Kidney (tissue), 14 donors: ENCODE data around the gene GSX1. TPM values are rescaled to one million over a fixed set of nuclear protein-coding genes. Genes with fewer than 3 reads are reported as not detected.
A peak's percentile ranks its signal among the peaks of the same experiment; 100 is the strongest.

Experiments used
- DNase-seq, 5 donors: peaks; one replicate each; pipeline ENCODE4 v3.0.0-alpha.2; 2013 to 2020
- FAIRE-seq: peaks from 2 replicates; lab custom pipeline; 2012; peaks lifted over from hg19 to GRCh38; lab: Jason Lieb, UNC
- H3K27ac ChIP-seq, 2 donors: one replicate each; pipeline ENCODE4 v1.7.0; 2013; ENCODE audit warnings: low read depth in 2 of 2, low read length in 2 of 2, inconsistent platforms in 1 of 2
- H3K27me3 ChIP-seq: one replicate; pipeline ENCODE4 v1.7.1; 2013; ENCODE audit warnings: low read length, inconsistent platforms; ENCODE audit not compliant: control insufficient read depth, insufficient read depth
- H3K36me3 ChIP-seq, 3 donors: one replicate each; pipeline versions ENCODE4 v1.7.0 to v1.7.1; 2013; ENCODE audit warnings: low read length in 3 of 3, control low read depth in 1 of 3, inconsistent platforms in 1 of 3; ENCODE audit not compliant: insufficient read depth in 3 of 3, control insufficient read depth in 2 of 3
- H3K4me1 ChIP-seq, 3 donors: one replicate each; pipeline versions ENCODE4 v1.7.0 to v1.7.1; 2013; ENCODE audit warnings: low read length in 3 of 3, inconsistent platforms in 1 of 3, low read depth in 1 of 3; ENCODE audit not compliant: control insufficient read depth in 2 of 3, insufficient read depth in 2 of 3
- H3K4me3 ChIP-seq, 3 donors: one replicate each; pipeline versions ENCODE4 v1.7.0 to v1.8.1; 2013; ENCODE audit warnings: low read length in 3 of 3, control low read depth in 1 of 3, inconsistent platforms in 1 of 3
- H3K9ac ChIP-seq, 3 donors: one replicate each; pipeline versions ENCODE4 v1.7.0 to v1.7.1; 2013; ENCODE audit warnings: low read length in 3 of 3, control low read depth in 1 of 3, inconsistent platforms in 1 of 3
- H3K9me3 ChIP-seq, 3 donors: one replicate each; pipeline versions ENCODE4 v1.7.0 to v1.7.1; 2013; ENCODE audit warnings: low read length in 3 of 3, control low read depth in 1 of 3, inconsistent platforms in 1 of 3; ENCODE audit not compliant: control insufficient read depth in 2 of 3, insufficient read depth in 1 of 3
- CTCF ChIP-seq: IDR thresholded peaks from 3 replicates; pipeline ENCODE4 v1.5.1; 2012; ENCODE audit warnings: mild to moderate bottlenecking, moderate library complexity, borderline replicate concordance; ENCODE audit not compliant: insufficient read depth; ENCODE audit errors: extremely low read depth
- intact Hi-C: fragments of 100-400 bp; cut with DNase I; formaldehyde crosslinking; loops from one replicate; pipeline ENCODE4 v1.11.1; 2022
- polyA plus RNA-seq: library from polyadenylated mRNA; stranded (reverse); fragments of 350-450 nt; fragmentation: Illumina TruSeq; extraction: RNeasy Lipid Tissue Mini Kit (QIAGEN cat#74804); gene quantifications from one replicate; pipeline ENCODE4 v1.2.3, GENCODE V29; 2014; ENCODE audit warnings: low read depth, low replicate concordance; ENCODE audit not compliant: insufficient read depth
- total RNA-seq: library from RNA; stranded (reverse); fragmentation: NEBNext Ultra II Directional; extraction: Animal tissue kit (Norgen Biotek cat#: 25700); gene quantifications from one replicate; pipeline ENCODE4 v1.2.1, GENCODE V29; 2021
- donor health status: control.
- donor health status: control.
- donor health status: control.
- donor health status: control.
- donor health status: control.
- donor health status: DM: yes; HTN: yes; CAD: no.
- donor health status: Normal renal cell carcinoma (clear cell type).

The GSX1 gene
- total and polyA plus RNA-seq, 2 donors from 2014 or later = not detected

DNA sequence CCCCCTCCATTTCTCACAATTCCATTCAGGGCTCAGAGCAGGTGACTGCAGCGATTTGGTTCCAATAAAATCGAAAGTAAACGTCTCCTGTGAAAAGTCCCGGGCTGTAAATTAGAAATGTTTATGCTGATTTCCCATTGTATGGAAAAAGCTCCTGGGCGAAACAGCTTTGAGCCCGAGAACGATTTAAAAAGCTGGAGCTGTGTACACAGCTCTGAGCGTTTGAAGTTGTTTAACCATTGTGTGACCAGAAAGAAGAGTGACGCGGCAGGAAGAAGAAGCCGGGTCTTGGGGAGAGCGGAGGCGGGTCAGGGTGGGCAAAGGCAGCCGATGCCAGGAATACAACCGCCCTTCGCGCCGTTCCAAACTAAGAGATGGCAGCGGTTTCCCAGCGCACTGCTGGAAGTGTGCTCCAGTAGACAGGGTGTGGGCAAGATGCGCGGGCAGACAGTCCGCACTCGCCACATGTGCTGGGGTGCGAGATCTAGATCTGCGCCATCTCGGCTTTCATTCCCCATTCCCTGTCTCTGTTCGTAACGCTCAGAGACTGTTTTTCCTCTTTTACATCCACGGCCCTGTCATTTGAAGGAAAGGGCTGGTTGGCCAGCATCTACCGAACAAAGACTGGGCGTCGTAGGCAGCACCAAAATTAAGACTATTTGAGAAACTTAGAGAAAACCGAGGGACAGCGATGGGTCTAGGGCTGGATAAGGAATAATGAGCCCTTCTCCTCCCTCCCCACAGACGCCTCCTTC, 960 bp upstream of the GSX1 start:
- H3K27me3 ChIP-seq = peaks cover 59% of the 10 kb centered on the region
- intact Hi-C loops = no loop called here
- H3K9ac ChIP-seq = no peak overlapping the region
- no peak for TF ChIP-seq CTCF
- DNase-seq = no peak
- FAIRE-seq = no peak
- no peak overlapping the region for H3K27ac ChIP-seq
- peaks cover 0 to 3% (median 0%) of the 10 kb centered on the region in 3 donors for H3K4me1 ChIP-seq
- peak overlapping the region in 2 of 3 donors; percentile 4 to 31 for H3K4me3 ChIP-seq
- H3K36me3 ChIP-seq = no peaks in the 10 kb centered on the region
- no peaks in the 10 kb centered on the region for H3K9me3 ChIP-seq

DNA sequence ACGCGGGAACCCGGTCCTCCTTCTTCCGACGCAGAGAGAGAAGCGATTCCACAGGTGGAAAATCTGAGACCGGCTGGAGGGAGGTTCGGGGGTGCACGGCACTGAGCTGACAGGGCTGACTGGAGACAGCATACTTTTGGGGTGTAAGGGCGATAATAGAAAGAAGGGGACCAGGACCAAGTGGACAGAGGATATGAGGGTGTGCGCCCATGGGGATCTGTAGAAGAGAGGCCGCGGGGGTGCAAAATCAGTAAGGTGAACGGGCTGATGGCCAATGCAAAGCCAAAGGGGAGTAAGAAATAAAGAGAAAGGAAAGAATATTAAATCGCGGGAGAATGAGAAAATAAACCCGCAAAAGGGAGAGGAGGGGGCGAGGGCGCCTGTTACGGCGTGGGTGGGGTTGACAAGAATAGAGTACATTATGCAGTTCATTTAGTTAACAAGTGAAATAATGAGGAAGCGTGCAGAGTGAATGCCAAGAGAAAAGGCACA, 336 bp upstream of the GSX1 start:
- H3K9ac ChIP-seq = no peak overlapping the region
- intact Hi-C loops = no loop called here
- no peaks in the 10 kb centered on the region for H3K9me3 ChIP-seq
- TF ChIP-seq CTCF = no peak
- FAIRE-seq (no peak), DNase-seq (no peak)
- no peaks in the 10 kb centered on the region for H3K36me3 ChIP-seq
- no peak overlapping the region for H3K27ac ChIP-seq
- H3K4me1 ChIP-seq = peaks cover 0 to 3% (median 0%) of the 10 kb centered on the region in 3 donors
- H3K4me3 ChIP-seq = no peak overlapping the region
- H3K27me3 ChIP-seq = peaks cover 65% of the 10 kb centered on the region

DNA sequence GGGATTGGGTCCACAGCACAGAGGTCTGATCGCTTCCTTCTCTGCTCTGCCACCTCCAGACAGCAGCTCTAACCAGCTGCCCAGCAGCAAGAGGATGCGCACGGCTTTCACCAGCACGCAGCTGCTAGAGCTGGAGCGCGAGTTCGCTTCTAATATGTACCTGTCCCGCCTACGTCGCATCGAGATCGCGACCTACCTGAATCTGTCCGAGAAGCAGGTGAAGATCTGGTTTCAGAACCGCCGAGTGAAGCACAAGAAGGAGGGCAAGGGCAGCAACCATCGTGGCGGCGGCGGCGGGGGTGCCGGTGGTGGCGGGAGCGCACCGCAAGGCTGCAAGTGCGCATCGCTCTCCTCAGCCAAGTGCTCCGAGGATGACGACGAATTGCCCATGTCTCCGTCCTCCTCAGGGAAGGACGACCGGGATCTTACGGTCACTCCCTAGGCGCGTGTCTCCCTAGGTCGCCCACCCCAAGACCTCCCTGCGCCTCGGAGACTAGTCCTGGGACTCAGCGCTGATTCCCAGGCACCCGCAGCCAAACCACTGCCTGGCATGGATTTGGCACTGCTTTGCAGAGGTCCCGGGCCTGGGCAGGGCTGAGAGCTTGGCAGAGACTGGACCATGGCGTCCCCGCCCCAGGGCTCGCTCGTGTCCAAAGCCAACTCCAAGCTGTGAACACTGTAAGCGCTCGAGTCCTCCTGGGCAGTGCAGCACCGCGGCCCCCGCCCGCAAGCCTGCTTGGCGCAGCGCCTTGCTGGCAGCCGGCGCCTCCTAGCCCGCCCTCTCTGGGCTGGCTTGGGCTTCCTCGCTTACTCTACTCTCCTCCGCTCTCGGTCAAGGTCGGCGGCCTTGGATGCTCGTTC, 1.5 kb downstream of the GSX1 start:
- peaks cover 0 to 3% (median 0%) of the 10 kb centered on the region in 3 donors for H3K4me1 ChIP-seq
- H3K9me3 ChIP-seq = no peaks in the 10 kb centered on the region
- no peak for TF ChIP-seq CTCF
- DNase-seq (no peak), FAIRE-seq (no peak)
- intact Hi-C loops = no loop called here
- H3K36me3 ChIP-seq = no peaks in the 10 kb centered on the region
- peaks cover 73% of the 10 kb centered on the region for H3K27me3 ChIP-seq
- H3K27ac ChIP-seq = no peak overlapping the region
- H3K4me3 ChIP-seq = no peak overlapping the region
- H3K9ac ChIP-seq = no peak overlapping the region
